ENCODE data around the gene IL17REL. TPM values are rescaled to one million over a fixed set of nuclear protein-coding genes. Genes with fewer than 3 reads are reported as not detected.

Gene IL17REL
- total and polyA plus RNA-seq, 12 donors = not detected

DNA sequence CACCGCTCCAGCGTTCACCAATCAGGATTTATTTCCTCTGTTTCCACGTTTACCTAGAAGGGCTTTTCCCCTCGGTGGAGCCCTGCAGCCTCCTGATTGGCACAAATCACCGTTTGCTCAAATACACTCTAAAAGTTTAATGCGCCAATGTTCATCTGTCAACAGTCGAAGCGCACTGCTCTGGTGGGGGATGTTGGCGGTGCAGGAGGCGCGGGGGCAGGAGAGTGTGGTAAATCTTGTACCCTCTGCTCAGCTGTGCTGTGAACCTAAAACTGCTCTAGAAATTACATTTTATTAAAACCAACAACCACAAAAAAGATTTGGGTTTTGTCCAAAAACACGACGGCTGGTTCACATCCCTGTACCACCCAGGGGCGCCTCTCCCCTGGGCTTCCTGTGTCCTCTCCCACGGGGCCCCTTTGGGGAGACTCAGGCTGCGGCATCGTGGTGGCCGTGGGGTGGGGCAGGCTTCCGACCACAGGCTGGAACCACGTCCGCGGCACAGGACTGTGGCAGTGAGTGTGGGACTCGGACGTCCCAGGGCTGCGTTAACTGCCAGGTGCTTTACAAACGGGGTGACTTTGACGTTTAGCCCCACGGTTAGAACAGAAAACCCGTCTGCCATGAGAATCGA, 32.0 kb upstream of the IL17REL start:
- no peaks in the 10 kb centered on the region for H3K9me3 ChIP-seq (replicated peaks in 1 of 3)
- H3K27me3 ChIP-seq = peaks cover 27% of the 10 kb centered on the region
- intact Hi-C loops (cut with DNase I) = no loop called here
- no peak overlapping the region for H3K4me3 ChIP-seq
- no peak overlapping the region for H3K27ac ChIP-seq
- 65 to 76% (median 68%) methylated on average over 19 to 30 of the region's 30 CpGs for WGBS, 4 donors
- DNase-seq = no peak
- no peaks in the 10 kb centered on the region for H3K4me1 ChIP-seq (replicated peaks in 1 of 2)
- TF ChIP-seq POLR2A (IDR thresholded peaks at IDR 0.05) (no peak), CTCF (IDR thresholded peaks at IDR 0.05) (no peak)
- no peaks in the 10 kb centered on the region for H3K36me3 ChIP-seq (replicated peaks in 1 of 2)

DNA sequence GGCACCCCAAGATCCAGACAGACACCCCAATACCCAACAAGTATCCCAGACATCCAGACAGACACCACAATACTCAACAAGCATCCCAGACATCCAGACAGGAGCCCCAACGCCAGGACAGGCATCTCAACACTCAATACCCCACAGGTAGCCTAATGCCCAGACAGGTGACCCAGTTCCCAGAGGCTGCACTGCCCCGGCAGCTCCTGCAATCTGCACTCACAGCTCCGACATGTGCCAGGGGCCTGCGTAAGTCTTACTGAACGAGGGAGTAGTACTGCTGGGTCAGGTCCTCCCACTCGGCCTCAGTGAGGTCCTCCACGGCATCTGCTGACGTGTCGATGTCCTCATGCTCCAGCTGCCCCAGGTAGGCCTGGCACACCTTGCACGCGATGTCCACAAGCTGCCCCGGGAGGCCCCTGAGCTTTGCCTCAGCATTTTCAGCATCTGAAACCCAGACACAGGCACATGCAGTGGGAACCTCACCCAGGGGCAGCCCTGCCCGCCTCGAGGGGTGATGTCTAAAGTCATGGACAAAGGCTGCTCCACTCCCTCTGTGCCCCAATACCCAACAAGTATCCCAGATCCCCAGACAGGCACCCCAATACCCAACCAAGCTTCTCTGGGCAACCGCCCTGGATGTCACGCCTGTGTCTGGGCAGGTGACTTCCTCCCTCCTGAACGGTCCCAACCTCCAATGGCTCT, 28.9 kb upstream of the IL17REL start:
- 71 to 86% (median 79%) methylated on average over 3 to 17 of the region's 17 CpGs for WGBS, 4 donors
- Histone ChIP-seq H3K4me1 (replicated peaks in 1 of 2) (no peaks in the 10 kb centered on the region), H3K36me3 (replicated peaks in 1 of 2) (no peaks in the 10 kb centered on the region), H3K9me3 (replicated peaks in 1 of 3) (no peaks in the 10 kb centered on the region), H3K27ac (no peak overlapping the region), H3K4me3 (no peak overlapping the region), H3K27me3 (peaks cover 19% of the 10 kb centered on the region)
- no peak for TF ChIP-seq CTCF (IDR thresholded peaks at IDR 0.05)
- TF ChIP-seq POLR2A (IDR thresholded peaks at IDR 0.05) = no peak
- intact Hi-C loops (cut with DNase I) = no loop called here
- DNase-seq = no peak

DNA sequence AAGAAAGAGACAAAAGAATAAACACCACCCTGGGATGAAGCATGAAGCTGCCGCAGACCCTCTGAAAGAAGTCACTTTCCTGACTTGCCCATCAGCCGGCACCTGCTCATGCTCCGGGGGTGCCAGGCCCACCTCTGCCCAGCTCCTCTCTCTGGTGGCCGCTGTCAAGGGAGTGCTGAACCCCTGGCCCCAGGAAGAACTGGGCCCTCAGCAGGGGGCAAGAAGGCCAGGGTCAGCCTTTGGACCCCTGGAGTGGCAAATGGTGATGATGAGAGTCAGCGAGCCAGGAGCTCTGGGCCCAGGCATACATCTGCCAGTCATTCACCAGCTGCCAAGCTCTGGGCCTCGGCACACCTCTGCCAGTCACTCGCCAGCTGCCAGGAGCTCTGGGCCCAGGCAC, 28.2 kb upstream of the IL17REL start:
- no peaks in the 10 kb centered on the region for H3K36me3 ChIP-seq (replicated peaks in 1 of 2)
- no peaks in the 10 kb centered on the region for H3K9me3 ChIP-seq (replicated peaks in 1 of 3)
- TF ChIP-seq CTCF (IDR thresholded peaks at IDR 0.05) (no peak), POLR2A (IDR thresholded peaks at IDR 0.05) (no peak)
- H3K27me3 ChIP-seq = peaks cover 11% of the 10 kb centered on the region
- no peak overlapping the region for H3K4me3 ChIP-seq
- H3K27ac ChIP-seq = no peak overlapping the region
- 88 to 100% (median 89%) methylated on average over 4 to 7 of the region's 7 CpGs for whole genome bisulfite sequencing, 4 donors
- H3K4me1 ChIP-seq (replicated peaks in 1 of 2) = no peaks in the 10 kb centered on the region
- intact Hi-C loops (cut with DNase I) = no loop called here
- DNase-seq = no peak

- no peak for DNase-seq
- H3K27me3 ChIP-seq = peaks cover 4% of the 10 kb centered on the region
- H3K4me1 ChIP-seq (replicated peaks in 1 of 2) = no peaks in the 10 kb centered on the region
- intact Hi-C loops (cut with DNase I) = loop anchor here in 1 of 2 donors (10.0 kb wide), 1 partner anchor 275 kb away; no protein-coding TSS in a partner anchor
- H3K27ac ChIP-seq = no peak overlapping the region
- H3K9me3 ChIP-seq (replicated peaks in 1 of 3) = no peaks in the 10 kb centered on the region
- no peaks in the 10 kb centered on the region for H3K36me3 ChIP-seq (replicated peaks in 1 of 2)
- H3K4me3 ChIP-seq = no peak overlapping the region
- 79 to 88% (median 82%) methylated on average over 15 to 29 of the region's 29 CpGs for WGBS, 4 donors
- TF ChIP-seq CTCF (IDR thresholded peaks at IDR 0.05) (no peak), POLR2A (IDR thresholded peaks at IDR 0.05) (no peak)
Observed at GRCh38 chr22:50039669-50040443, 27.3 kb upstream of the IL17REL start.

Data from adrenal gland (tissue), 12 donors.